HG02763 (cell line): ENCODE results near the gene CADPS.

ENCODE experiments used
- ATAC-seq: cut with Tn5 transposase; IDR thresholded peaks from one replicate; pipeline ENCODE4 v1.9.1; 2021; ENCODE audit warnings: mild to moderate bottlenecking, moderate library complexity; ENCODE audit not compliant: unreplicated experiment

CADPS gene

DNA sequence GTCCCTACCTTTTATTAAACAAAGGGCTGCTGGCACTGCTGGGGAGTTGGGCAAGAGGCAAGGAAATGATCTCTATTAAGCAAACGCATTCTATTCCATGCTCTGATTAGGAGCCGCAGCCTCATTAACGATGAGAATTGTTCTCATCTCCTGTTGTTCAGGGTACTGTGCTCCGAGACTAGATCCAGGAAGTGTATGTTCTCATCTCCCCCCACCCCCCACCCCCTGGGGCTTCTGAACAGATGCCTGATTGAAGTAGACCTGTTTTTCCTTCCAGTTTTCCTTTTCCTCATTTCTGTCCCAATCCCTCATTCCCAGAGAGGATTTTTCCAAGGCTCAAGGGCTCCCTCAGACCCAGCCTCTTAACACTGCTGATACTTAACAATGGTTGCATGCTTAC lies 420.3 kb downstream of the CADPS start:
- ATAC-seq: no peak

DNA sequence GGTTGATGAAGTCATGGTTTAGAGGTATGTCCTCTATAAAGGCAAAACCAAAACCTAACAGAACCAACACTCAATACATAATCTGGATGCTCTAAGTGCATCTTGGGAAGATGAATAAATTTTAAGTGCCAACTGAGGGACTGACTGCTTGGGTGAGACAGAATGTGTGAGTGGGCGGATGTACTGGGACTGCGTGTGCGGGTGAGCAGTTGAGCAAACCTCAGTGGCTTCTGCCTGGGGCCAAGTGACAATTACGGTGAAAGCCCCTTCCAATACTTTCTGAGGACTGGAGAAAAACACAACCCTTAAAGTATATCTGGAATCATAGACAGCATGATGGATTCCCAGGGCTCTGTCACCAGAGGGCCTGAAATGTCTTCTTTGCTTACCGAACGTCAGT lies 421.8 kb downstream of the CADPS start:
- no peak for ATAC-seq

DNA sequence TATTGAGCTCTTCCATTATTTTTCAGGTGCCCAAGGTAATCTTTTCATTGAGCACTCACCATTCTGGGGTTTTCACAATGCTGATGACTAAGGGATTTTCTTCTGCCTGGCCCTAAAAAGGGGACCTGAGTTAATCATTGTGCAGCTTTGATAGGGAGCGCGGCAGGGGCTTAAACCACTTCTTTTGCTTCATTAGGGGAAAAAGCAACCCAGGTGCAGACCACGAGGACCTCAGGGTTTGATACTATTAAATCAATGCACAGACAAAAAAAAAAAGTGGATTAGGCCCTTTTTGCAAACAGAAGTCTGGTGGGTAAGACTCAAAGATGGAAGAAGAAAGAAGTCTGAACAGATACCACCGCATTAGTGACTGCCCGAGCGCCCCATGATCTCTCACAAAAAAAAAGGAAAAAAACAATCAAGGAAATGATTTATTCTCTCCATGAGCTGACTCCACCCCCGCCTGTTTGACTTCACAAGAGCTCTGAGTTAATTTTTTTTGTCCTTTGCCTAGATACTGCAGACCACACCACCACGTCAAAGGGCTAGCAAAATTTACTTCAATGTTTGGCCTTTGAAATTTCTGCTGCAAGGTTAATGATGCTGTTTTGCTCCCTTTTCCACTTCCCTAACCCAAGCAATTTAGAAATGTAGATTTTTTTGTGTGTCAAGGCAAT lies 423.9 kb downstream of the CADPS start:
- ATAC-seq: no peak

DNA sequence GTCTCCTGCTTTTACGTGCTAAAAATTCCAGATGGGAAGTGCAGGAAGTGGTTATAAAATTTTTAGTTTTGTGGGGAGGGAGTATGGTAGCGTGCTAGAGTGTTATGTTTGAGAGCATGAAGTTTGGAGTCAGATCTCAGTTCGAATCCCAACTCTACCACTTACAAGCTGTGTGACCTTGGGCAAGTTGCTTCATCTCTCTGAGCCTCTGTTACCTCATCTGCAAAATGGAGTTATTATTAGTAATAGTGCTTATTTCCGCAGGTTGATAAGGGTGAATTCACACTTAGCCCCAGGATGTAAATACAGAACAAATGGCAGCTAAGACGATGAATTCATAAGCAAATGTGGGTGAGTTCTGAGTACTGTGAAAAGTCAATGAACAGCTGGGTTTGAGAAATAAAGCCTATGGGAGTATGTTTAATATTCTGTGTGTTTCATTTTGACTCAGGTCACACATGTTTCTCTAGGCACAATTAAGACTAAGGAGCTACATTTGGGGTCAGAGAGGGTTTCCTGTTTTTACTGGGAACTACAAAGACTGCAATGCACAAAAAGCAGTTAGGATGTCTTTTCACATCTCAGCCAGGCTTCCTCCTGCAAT lies 428.8 kb downstream of the CADPS start:
- ATAC-seq: no peak

DNA sequence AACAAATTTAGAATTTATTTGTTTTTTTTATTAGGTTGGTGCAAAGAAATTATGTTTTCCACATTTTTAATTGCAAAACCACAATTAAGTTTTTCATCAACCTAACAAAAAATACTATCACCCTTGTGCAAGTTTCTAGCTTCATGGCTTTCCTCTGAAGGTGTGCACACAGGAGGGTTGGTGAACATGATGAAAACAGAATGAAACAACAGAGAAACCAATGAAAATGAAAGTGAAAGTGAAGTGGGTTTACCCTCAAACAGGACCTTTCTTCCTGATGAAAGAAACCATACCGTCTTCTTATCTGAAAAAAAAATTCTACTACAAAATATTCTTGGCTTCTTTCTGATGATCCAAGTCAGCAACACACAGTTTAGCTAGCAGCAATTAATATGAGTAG lies 429.9 kb downstream of the CADPS start:
- no peak for ATAC-seq

DNA sequence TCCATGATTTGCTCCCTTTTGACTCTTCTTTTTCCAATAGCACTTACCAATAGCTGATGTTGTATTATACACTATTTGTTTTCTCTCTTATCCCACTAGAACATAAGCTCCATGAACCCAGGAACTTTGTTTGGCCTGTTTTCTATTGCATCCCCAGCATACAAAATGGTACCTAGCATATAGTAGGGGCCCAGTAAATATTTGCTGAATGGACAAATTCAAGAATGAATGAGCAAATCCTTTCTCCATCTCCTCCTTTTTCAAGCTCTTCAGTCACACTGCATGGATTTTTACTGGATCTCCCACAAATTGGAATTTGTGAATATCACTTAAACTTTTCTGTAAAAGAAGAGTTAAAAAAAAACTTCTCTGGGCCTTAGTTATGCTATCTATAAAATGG lies 435.2 kb downstream of the CADPS start:
- ATAC-seq: no peak

DNA sequence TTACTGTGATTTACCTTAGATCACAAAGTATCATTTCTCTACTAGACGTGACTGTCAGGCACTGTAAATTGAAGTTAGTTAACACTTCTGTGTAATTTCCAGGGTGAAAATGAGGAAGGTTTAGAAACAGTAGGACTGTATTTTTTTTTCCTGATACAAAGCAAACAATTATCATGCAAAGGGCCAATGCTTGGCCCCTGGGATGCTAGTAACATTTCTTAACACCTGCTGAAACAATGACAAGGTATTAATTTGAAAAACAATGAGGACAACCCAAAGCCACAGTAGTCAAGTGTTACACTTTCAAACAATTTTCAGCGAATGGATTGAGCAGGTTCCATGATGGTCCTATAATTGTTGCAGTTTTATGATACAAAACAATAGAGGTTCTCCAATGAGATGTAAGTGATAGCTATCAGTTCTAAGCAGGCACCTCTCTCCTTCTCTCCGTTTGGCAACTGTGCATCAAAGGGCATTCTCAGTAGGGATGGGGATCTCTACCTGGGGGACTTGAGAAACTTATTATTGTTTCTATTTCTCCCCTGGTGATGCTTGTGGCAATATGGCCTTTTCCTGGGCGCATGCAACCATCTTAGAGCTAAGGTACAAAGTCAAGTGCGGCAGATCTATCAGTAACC lies 435.9 kb downstream of the CADPS start:
- ATAC-seq: no peak

DNA sequence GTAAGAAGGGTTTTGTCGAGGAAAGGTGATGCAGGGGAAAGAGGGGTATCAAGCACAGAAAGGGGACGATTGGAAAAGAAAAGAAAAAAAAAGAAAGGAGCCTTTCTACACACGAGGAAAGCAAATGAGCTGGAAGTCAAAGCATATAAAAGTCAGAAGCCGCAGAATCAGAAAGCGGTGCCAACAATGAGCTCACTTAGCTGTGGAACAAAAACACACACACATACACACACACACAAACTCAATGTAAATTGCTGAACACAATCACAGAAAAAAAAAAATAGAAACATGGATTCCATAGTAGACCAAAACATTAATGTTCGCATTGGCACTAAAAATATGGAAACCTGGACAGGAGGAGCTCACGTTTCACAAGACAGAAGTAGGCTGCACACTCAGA lies 438.4 kb downstream of the CADPS start:
- ATAC-seq: no peak

DNA sequence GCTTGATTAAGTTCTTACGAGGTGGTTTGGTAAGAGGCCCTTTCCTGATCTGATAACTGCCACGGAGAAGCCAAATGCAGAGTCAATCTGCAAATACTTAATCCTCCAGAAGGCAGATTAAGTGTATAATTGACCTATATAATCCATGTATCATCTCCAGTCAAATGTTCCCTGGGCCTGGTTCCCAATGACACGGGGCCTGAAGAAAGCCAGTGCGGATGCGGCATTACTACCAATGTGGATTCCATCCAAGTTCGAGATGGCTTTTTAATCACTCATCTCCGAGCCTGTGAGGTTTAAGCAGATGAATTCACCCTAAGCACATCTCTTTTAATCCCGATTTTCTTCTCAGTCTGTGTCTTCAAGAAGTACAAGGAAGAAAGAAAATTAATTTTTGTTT lies 441.8 kb downstream of the CADPS start:
- no peak for ATAC-seq

DNA sequence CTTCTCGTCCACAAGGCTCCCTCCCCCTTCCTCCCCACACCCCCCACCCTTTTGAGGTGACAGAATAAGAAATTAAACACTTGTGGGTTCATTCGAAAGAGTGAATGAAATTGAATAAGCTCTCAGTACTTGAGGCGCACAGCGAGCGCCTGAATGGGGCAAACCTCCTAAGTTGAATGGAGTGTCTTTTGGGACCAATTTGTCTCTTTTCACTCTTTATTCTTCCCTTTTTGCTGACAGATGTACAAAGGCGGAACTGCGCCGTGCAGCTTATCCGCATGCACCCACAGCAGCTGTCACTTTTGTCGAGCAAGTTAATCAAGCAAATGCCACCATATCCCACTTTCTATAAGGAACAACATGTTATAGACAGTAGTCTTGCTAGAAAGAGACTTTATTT lies 454.0 kb downstream of the CADPS start:
- ATAC-seq: no peak

DNA sequence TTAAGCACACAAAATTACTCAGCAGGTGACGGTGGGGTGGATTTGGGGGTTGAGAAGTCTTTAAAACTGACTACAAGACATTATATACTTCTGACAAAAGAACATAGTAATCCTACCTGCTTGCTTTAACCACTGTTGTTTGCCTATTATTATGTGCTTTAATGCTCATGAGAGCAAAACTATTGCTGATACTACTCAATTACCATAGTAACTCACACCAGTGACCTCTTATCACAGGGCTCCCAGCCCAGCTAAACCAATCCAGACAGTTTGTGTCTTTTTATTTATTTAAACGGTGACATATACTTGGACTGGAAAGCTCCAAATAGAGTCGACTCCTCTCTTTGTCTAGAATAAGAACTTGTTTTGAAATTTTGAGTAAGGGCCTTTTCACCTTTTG lies 459.1 kb downstream of the CADPS start:
- ATAC-seq: no peak

DNA sequence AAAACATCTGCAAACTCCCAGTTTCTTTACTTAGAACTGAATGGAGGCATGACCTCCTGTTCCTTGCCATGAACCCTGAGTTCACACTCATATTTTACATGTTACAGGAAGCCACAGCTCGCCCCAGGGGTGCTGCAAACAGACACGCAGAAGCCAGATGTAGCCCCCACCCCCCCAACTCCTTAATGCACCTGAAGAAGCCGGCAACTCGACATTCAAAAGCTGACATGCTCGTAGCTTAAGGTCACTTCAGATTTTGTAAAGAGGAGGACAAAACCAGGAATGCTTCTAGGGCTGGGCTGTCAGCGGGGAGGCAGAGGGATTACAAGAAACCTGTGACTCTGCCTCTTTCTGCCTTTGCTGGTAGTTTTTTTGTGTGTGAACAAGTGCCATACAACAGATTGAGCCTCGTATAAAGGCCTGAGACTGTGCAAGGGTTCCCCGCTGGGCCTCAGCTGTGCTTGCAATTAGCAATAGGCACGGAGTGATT lies 459.9 kb downstream of the CADPS start:
- no peak for ATAC-seq

DNA sequence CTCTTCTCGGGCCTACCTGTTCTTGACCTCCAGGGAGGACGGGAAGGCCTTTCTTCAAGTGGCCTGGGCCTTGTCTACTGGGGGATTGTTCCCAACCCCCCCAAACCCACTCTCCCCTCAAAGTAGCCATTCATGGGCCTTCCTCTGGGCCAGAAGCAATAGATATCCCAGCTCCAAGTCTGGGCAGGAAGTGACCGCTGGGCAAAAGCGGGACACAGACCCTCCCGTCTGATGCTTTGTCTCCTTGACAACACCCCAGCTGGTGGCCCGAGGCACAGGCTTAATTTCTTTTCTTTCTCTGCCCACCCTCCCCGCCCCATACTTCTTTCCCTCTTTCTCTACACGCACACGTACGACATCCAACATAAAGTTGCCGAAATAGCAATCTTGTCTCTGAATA lies 460.4 kb downstream of the CADPS start:
- ATAC-seq: no peak

DNA sequence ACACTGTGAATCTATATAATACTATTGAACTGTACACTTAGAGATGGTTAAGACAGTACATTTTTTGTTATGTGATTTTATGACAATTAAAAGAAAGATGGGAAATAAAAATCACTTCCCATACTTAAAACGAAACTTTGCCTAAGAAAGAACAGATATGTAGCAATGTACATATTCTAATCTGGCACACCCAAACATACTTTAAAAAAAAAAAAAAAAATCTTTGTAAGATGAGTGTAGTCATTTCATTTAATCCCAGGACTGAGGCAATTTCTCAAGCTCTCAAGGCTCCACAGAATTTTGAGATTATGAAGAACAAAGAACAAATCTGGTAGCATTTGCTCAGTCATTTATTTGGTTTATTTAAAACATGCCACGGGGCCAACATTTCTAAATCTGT lies 461.5 kb downstream of the CADPS start:
- no peak for ATAC-seq

DNA sequence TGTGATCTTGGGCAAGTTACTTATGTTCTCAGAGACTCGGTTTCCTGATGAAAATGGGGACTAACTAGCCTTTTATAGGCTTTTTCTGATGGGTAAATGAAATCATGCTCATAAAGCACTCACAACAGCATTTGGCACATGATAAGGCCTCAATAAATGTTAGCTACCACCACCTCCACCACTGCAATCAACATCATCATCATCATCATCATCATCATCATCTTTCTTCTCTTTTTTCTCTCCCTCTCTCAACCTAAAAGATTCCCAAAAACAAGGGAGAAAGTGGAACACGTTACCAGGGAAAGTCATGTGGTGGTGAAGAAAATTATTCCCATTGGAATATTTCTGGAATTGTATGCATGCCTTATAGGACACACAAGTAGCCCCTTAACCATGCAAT lies 468.3 kb downstream of the CADPS start:
- ATAC-seq: no peak

DNA sequence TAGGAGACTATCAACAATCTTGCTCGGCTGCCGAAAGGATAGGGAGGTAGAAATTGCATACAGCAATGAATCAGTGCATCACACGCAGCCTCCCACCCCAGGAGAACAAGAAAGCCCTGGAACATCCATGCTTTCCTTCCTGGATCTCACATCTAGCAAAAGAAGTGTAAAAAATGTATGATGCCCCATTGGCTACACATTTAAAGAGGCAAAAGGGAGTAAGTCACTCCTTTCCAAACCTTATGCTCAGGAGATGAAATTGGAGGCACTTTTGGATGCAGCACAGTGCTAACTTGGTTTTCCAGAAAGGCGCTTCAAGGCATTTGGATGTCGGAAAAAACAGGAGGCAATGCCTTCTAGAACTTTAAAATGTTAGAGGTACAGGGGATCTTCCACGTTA lies 469.6 kb downstream of the CADPS start:
- ATAC-seq: no peak

DNA sequence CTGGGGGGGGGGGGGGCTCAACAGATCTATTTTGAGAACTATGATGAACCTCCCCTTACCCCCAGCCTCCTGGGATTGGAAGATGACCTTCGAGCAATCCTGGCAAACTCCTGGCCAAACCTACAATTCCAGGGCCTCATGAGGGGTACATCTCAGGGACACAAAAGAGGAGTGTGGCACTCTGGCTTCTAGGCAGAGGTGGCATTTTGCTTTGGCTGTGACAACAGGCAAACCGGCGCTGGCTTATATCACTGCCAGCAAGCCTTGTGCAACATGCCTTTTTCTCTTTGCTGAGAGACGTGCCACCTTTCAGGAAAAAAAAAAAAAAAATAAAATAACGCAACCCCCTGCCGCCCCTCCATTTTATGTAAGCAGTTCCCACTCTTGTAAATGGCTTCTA lies 470.1 kb downstream of the CADPS start:
- no peak for ATAC-seq

DNA sequence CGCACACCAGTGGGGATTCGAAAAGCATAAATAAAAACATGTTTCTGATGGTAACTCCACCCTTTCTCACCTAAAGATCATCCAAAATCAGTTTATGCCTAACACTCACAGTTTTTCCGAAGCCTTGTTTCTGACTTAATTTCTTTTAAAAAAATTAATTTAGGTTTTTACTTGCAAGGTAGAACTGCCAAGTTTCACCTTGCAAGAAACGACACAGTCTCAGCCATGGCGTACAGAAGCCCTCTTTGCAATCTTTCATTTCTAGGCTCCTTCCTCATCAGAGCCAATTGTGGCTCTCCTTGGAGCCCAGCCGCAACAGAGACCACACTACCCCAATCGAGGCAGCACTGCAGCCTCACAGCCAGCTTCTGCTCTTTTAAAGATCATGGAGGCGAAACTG lies 470.9 kb downstream of the CADPS start:
- ATAC-seq: no peak

DNA sequence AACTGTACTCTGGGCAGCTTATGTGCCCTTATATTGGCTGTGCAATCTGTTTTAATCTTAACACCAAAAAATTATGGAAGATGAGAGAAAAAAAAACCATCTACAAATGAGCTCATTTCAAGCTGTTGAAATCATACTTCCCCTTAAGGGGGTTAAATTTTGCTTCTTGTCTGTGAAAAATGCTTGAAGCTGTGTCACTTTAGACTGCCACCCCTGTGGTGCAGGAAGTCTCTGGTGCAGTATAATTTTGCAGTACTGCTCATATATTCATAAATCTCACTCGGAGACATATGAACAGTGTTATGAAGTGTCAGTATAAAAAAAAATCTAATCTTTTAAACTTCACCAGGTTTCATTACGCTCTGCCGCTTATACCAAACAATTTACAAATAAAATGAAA lies 471.5 kb downstream of the CADPS start:
- ATAC-seq: no peak

DNA sequence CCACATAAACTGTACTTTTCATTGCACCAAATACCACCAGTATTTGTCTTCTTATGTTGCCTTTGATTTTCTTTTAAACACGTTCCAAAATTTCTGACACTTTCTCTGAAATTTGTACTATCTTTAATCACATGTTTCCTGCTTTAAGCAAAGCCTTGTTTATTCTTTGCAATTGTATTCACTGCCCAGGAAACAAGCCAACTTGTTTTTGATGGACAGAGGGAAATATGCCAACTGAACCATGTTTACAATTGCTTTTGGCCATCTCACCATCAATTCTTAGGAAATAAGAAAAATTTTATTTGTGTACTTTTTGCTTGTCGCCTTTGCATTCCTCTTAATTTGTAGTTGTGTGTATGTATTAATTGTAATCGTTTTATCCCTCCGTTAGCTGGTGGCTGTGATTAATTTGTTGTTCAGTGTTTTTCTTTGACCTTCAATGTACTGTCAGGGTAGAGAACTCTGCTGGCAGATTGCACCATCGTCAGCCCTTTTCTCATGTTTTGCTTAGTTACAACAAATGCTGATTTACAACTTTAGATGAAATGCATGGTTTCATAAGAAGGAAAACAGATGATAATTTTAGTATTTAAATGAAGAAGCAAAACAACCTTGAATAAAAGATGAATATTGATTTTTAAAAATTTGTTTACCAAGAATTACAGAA lies 482.5 kb downstream of the CADPS start:
- ATAC-seq: no peak

DNA sequence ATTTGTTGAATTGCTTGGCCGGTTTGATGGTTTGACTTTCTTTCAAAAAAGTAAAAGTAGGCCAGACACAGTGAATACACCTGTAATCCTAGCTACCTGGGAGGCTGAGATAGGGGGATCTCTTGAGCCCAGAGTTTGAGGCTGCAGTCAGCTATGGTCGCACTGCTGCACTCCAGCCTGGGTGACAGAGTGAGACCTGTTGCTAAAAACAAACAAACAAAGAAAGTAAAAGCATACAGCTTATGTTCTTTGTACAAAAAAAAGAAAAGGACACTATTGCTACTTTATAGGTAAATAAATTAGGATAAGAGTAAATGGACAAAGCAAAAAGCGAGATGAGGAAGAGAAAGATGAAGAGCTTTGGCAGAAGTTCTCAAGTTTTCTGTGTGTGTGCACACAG lies 488.0 kb downstream of the CADPS start:
- ATAC-seq: no peak

DNA sequence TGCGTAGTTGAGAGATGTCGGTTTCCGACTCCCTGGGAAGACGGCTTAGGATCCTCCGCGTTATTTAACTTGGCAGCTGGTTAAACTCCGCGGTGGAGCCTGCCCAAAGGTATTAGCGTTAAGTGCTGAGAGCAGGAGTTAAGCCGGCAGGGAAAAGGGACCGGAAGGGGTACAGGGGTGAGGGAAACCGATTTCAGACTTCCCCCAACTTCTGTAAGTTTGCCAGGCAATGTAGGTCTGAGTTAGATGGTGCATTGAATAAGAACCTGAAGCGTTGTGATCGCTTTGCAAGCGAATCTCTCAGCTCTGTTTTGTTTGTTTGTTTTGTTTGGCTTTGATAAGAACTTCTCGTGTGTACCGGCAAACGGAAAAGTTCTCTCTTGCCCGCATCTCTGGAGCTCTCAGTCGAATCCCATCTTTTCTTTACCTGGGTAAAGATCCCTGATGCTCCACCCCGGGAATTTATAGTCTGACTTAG lies 495.9 kb downstream of the CADPS start:
- no peak for ATAC-seq
